HepG2 (cell line): ENCODE measurements around the gene BAMBI. TPM values are rescaled to one million over a fixed set of nuclear protein-coding genes. Genes with fewer than 3 reads are reported as not detected.
A peak's percentile ranks its signal among the peaks of the same experiment; 100 is the strongest.

ENCODE experiments used
- ATAC-seq: fragments of 200-7000 bp; cut with Tn5 transposase; 3 replicates; pipeline ENCODE4 v1.9.1; 2020; ENCODE audit warnings: mild to moderate bottlenecking, moderate library complexity
- BruUV-seq: library from RNA; stranded (reverse); fragments of 400-500 nt; replicated peaks from 2 replicates; lab custom pipeline; 2021; lab: Mats Ljungman, UMichigan
- CTCF ChIA-PET: fragments of 300-600 bp; formaldehyde crosslinking; extraction: SDS; loops from one replicate; lab custom pipeline; 2021; ENCODE audit warnings: low total read pairs, inconsistent platforms, low intra/inter-chr PET ratio; lab: Yijun Ruan, JAX
- POLR2A ChIA-PET: fragments of 350-600 bp; sonication (Branson Sonifier 250); formaldehyde crosslinking; loops from one replicate; lab custom pipeline; 2020; ENCODE audit warnings: antibody characterized with exemption, inconsistent platforms; lab: Yijun Ruan, JAX
- DNase-seq: peaks from one replicate; pipeline ENCODE4 v3.0.0-alpha.2; 2015; ENCODE audit warnings: low spot score
- FAIRE-seq: peaks from 3 replicates; lab custom pipeline; 2011; peaks lifted over from hg19 to GRCh38; lab: Jason Lieb, UNC
- H2AFZ ChIP-seq: one replicate; pipeline ENCODE4 v1.6.1; 2011; ENCODE audit warnings: low read length, inconsistent platforms
- H3K27ac ChIP-seq: fragments of 300-600 bp; 3 replicates; pipeline ENCODE4 v1.8.0; 2011; ENCODE audit warnings: mixed run types, mild to moderate bottlenecking, mixed read lengths, low read length, inconsistent platforms; ENCODE audit not compliant: insufficient read depth; ENCODE audit errors: extremely low read length
- H3K27me3 ChIP-seq, 2 experiments: fragments of 200-600 bp in 1 of 2; 2 replicates in 1 of 2; 3 replicates in 1 of 2; pipeline versions ENCODE4 v1.6.0 to v1.8.0; 2011; ENCODE audit warnings: low read length in 2 of 2, mild to moderate bottlenecking in 2 of 2, moderate library complexity in 2 of 2, inconsistent platforms in 1 of 2; ENCODE audit not compliant: insufficient read depth in 2 of 2, control insufficient read depth in 1 of 2
- H3K36me3 ChIP-seq, 2 experiments: fragments of 200-600 bp in 1 of 2; replicated peaks in 1 of 2; 2 replicates in 1 of 2; 3 replicates in 1 of 2; pipeline versions ENCODE4 v1.5.1 to v1.8.0; 2011; ENCODE audit warnings: low read length in 2 of 2, inconsistent platforms in 1 of 2; ENCODE audit not compliant: insufficient read depth in 2 of 2, control insufficient read depth in 1 of 2
- H3K4me1 ChIP-seq: 2 replicates; pipeline ENCODE4 v1.5.1; 2012; ENCODE audit warnings: low read length, inconsistent platforms; ENCODE audit not compliant: insufficient read depth
- H3K4me2 ChIP-seq: 2 replicates; pipeline ENCODE4 v1.6.0; 2011; ENCODE audit warnings: low read depth, low read length, inconsistent platforms
- H3K4me3 ChIP-seq, 3 experiments: fragments of 200-600 bp in 1 of 3; sonication (generic), shearing (Covaris generic) in 1 of 3; replicated peaks in 1 of 3; 2 replicates each; pipeline ENCODE4 v1.5.1; 2011 to 2016; ENCODE audit warnings: low read length in 3 of 3, inconsistent platforms in 2 of 3, low read depth in 2 of 3, mild to moderate bottlenecking in 2 of 3, control low read depth in 1 of 3, mixed read lengths in 1 of 3; ENCODE audit not compliant: insufficient read depth in 1 of 3
- H3K79me2 ChIP-seq: one replicate; pipeline ENCODE4 v1.6.1; 2011; ENCODE audit warnings: low read length, inconsistent platforms; ENCODE audit not compliant: insufficient read depth
- H3K9ac ChIP-seq: 2 replicates; pipeline ENCODE4 v1.6.0; 2011; ENCODE audit warnings: mild to moderate bottlenecking, low read depth, low read length, inconsistent platforms; ENCODE audit not compliant: insufficient read depth
- H3K9me3 ChIP-seq: 2 replicates; pipeline ENCODE4 v1.5.1; 2012; ENCODE audit warnings: mild to moderate bottlenecking, low read length
- H4K20me1 ChIP-seq: 2 replicates; pipeline ENCODE4 v1.6.0; 2011; ENCODE audit warnings: inconsistent platforms, mild to moderate bottlenecking, low read length, moderate library complexity; ENCODE audit not compliant: insufficient read depth
- ARNTL ChIP-seq: sonication (generic); formaldehyde crosslinking; IDR thresholded peaks from 2 replicates; pipeline ENCODE4 v1.4.0; 2020; ENCODE audit warnings: mild to moderate bottlenecking, missing genetic modification reagents
- CBX5 ChIP-seq: sonication (generic); formaldehyde crosslinking; IDR thresholded peaks from 2 replicates; pipeline ENCODE4 v1.4.0; 2020; ENCODE audit warnings: missing genetic modification reagents, borderline replicate concordance
- CEBPB ChIP-seq: IDR thresholded peaks from 2 replicates; pipeline ENCODE4 v1.6.1; 2011; ENCODE audit warnings: low read depth, low read length, improper control_type of control experiment, borderline replicate concordance
- CEBPG ChIP-seq: IDR thresholded peaks from 2 replicates; pipeline ENCODE4 v1.6.1; 2016
- ESRRA ChIP-seq: sonication (generic); formaldehyde crosslinking; IDR thresholded peaks from 2 replicates; pipeline ENCODE4 v1.5.1; 2020; ENCODE audit warnings: mild to moderate bottlenecking, low read depth, missing genetic modification reagents
- HNF4A ChIP-seq: sonication (generic); formaldehyde crosslinking; IDR thresholded peaks from 2 replicates; pipeline ENCODE4 v1.4.0; 2020; ENCODE audit warnings: missing genetic modification reagents
- HNRNPLL ChIP-seq: fragments of 200-400 bp; formaldehyde crosslinking; IDR thresholded peaks from 2 replicates; pipeline ENCODE4 v1.6.1; 2017; ENCODE audit warnings: mild to moderate bottlenecking, low read depth, low read length; ENCODE audit not compliant: poor library complexity, severe bottlenecking
- NR2C2 ChIP-seq: sonication (generic); formaldehyde crosslinking; IDR thresholded peaks from 2 replicates; pipeline ENCODE4 v1.4.0; 2020; ENCODE audit warnings: missing genetic modification reagents, mild to moderate bottlenecking, moderate library complexity, borderline replicate concordance
- NR2F6 ChIP-seq, 2 experiments: IDR thresholded peaks; 2 replicates each; pipeline ENCODE4 v1.6.1; 2016; ENCODE audit warnings: antibody characterized with exemption in 1 of 2, mild to moderate bottlenecking in 1 of 2
- PAX8 ChIP-seq: sonication (generic); formaldehyde crosslinking; IDR thresholded peaks from 2 replicates; pipeline ENCODE4 v1.8.0; 2022; ENCODE audit warnings: mild to moderate bottlenecking, missing genetic modification reagents, borderline replicate concordance
- RARA ChIP-seq: IDR thresholded peaks from 2 replicates; pipeline ENCODE4 v1.6.1; 2016; ENCODE audit warnings: missing genetic modification reagents, missing compliant biosample characterization
- SOX13 ChIP-seq, 3 experiments: fragments of 450-650 bp in 1 of 3; sonication (generic) in 1 of 3; formaldehyde crosslinking in 1 of 3; IDR thresholded peaks in 2 of 3; conservative IDR thresholded peaks in 1 of 3; 2 replicates each; pipeline versions ENCODE4 v1.5.0 to v1.6.1; 2016 to 2020; ENCODE audit warnings: antibody characterized with exemption in 1 of 3, mild to moderate bottlenecking in 1 of 3, missing compliant biosample characterization in 1 of 3, missing genetic modification reagents in 1 of 3, moderate library complexity in 1 of 3
- YY1 ChIP-seq: IDR thresholded peaks from 2 replicates; pipeline ENCODE4 v1.6.1; 2011; ENCODE audit warnings: low read length, low read depth, moderate library complexity, mild to moderate bottlenecking; ENCODE audit not compliant: insufficient read depth, insufficient replicate concordance
- ZNF335 ChIP-seq: sonication (generic); formaldehyde crosslinking; IDR thresholded peaks from 2 replicates; pipeline ENCODE4 v1.4.0; 2020; ENCODE audit warnings: missing genetic modification reagents
- ZNF883 ChIP-seq: sonication (generic); formaldehyde crosslinking; IDR thresholded peaks from 2 replicates; pipeline ENCODE4 v1.5.1; 2020; ENCODE audit warnings: mild to moderate bottlenecking, missing genetic modification reagents; ENCODE audit errors: not compliant biosample characterization
- WGBS: methylation state at CpG from one replicate; pipeline ENCODE4 v1.1.6; 2017; ENCODE audit warnings: low lambda C conversion rate; 5-methylcytosine and 5-hydroxymethylcytosine counted together
- in situ Hi-C: cut with HindIII; loops from 2 replicates; pipeline ENCODE4 v1.10.0; 2017; ENCODE audit warnings: low pct_unique_long_range_greater_than_20kb; ENCODE audit not compliant: extremely low pct_ligation_motif_present
- intact Hi-C: fragments of 100-400 bp; cut with micrococcal nuclease; formaldehyde crosslinking; loops from one replicate; pipeline ENCODE4 v1.10.0; 2022; ENCODE audit not compliant: unreplicated experiment
- polyA plus RNA-seq, 8 experiments: library from polyadenylated mRNA; depleted of rRNA in 3 of 8; stranded (reverse) in 7 of 8; unstranded in 1 of 8; fragments of >200 nt; fragmentation: Illumina TruSeq in 4 of 8; extraction: Trizol in 4 of 8; gene quantifications; 2 replicates each; pipeline versions ENCODE4 v1.2.1 to v1.2.3, GENCODE V29; 2011 to 2016; ENCODE audit warnings: low read depth in 4 of 8, missing spikeins in 1 of 8, mixed read lengths in 1 of 8; ENCODE audit not compliant: insufficient read depth in 1 of 8
- total RNA-seq, 5 experiments: library from RNA; depleted of rRNA; stranded (reverse); fragments of >200 nt; fragmentation: Illumina TruSeq; extraction: Trizol; gene quantifications; 2 replicates each; pipeline ENCODE4 v1.2.3, GENCODE V29; 2016; ENCODE audit warnings: low read depth in 1 of 5
- TF ChIP-seq, protein P1 (sequence below): IDR thresholded peaks from 2 replicates; pipeline ENCODE4 v1.4.0; 2020; ENCODE audit warnings: mild to moderate bottlenecking, missing genetic modification reagents

The BAMBI gene
- total and polyA plus RNA-seq, 2 of the 13 experiments (the other 11 are each of a cell fraction or from before 2014, with no cell fraction given) = 12.0 to 23.6 TPM

- Histone ChIP-seq H3K9ac (no peak overlapping the region), H3K4me3 (no peak overlapping the region)
- DNase-seq = no peak
- FAIRE-seq = no peak
- in situ Hi-C loops = no loop called here
- TF ChIP-seq YY1 (no peak), ZNF883 (CRISPR knock-in tag) (no peak), CBX5 (CRISPR knock-in tag) (no peak), PAX8 (CRISPR knock-in tag) (no peak), ESRRA (CRISPR knock-in tag) (no peak), HNRNPLL (no peak)
- TF ChIP-seq, all 625 proteins: peak for 0
- CTCF ChIA-PET = no interaction called here
- POLR2A ChIA-PET = no interaction called here
- 72% methylated on average over 4 of the region's 4 CpGs for WGBS
- H3K79me2 ChIP-seq = no peaks in the 10 kb centered on the region
- H3K4me2 ChIP-seq = no peak overlapping the region
- H4K20me1 ChIP-seq = no peaks in the 10 kb centered on the region
- H3K9me3 ChIP-seq = no peaks in the 10 kb centered on the region
- no peaks in the 10 kb centered on the region for H3K27me3 ChIP-seq
- no peak overlapping the region for H3K27ac ChIP-seq
- no peak for ATAC-seq
- H3K36me3 ChIP-seq = no peaks in the 10 kb centered on the region
- H2AFZ ChIP-seq = no peak overlapping the region
- no TSS peak for BruUV-seq
- H3K4me1 ChIP-seq = peaks cover 83% of the 10 kb centered on the region
- intact Hi-C loops = no loop called here
Measured at GRCh38 chr10:28715246-28715645, 37.9 kb downstream of the BAMBI start.

DNA sequence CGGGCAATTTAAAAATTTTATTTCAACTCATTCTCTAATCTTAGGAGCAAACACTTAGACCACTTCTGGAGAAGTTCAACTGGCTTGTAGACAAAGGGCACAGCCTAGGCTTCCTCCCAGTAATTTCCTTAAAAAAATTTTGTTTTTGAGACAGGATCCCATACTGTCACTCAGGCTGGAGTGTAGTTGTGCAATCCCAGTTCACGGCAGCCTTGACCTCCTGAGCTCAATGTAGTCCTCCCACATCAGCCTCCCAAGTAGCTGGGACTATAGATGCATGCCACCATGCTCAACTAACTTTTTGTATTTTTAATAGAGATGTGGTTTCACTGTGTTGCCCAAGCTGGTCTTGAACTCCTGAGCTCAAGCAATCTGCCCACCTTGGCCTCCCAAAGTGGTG, 38.4 kb downstream of the BAMBI start:
- no peak for FAIRE-seq
- in situ Hi-C loops = no loop called here
- peak; percentile 53 for TF ChIP-seq HNF4A (CRISPR knock-in tag)
- peak; percentile 79 for TF ChIP-seq CEBPG
- no peak for TF ChIP-seq ARNTL (CRISPR knock-in tag)
- peak; percentile 41; the same call in 1 of the 2 replicates for TF ChIP-seq NR2C2 (CRISPR knock-in tag)
- TF ChIP-seq NR2F6 (IDR thresholded peaks at IDR 0.05) = peak; percentile 59
- peak; percentile 81 for TF ChIP-seq NR2F6 (CRISPR knock-in tag; IDR thresholded peaks at IDR 0.05)
- TF ChIP-seq SOX13 (IDR thresholded peaks at IDR 0.05) = no peak
- peak in 1 of 2 experiments; percentile 29; a peak in 1 of 4 replicates for TF ChIP-seq SOX13 (CRISPR knock-in tag; conservative IDR thresholded peaks at IDR 0.05 in 1 of 2, IDR thresholded peaks at IDR 0.05 in 1 of 2)
- TF ChIP-seq CEBPB = peak; percentile 79
- TF ChIP-seq, protein P1, sequence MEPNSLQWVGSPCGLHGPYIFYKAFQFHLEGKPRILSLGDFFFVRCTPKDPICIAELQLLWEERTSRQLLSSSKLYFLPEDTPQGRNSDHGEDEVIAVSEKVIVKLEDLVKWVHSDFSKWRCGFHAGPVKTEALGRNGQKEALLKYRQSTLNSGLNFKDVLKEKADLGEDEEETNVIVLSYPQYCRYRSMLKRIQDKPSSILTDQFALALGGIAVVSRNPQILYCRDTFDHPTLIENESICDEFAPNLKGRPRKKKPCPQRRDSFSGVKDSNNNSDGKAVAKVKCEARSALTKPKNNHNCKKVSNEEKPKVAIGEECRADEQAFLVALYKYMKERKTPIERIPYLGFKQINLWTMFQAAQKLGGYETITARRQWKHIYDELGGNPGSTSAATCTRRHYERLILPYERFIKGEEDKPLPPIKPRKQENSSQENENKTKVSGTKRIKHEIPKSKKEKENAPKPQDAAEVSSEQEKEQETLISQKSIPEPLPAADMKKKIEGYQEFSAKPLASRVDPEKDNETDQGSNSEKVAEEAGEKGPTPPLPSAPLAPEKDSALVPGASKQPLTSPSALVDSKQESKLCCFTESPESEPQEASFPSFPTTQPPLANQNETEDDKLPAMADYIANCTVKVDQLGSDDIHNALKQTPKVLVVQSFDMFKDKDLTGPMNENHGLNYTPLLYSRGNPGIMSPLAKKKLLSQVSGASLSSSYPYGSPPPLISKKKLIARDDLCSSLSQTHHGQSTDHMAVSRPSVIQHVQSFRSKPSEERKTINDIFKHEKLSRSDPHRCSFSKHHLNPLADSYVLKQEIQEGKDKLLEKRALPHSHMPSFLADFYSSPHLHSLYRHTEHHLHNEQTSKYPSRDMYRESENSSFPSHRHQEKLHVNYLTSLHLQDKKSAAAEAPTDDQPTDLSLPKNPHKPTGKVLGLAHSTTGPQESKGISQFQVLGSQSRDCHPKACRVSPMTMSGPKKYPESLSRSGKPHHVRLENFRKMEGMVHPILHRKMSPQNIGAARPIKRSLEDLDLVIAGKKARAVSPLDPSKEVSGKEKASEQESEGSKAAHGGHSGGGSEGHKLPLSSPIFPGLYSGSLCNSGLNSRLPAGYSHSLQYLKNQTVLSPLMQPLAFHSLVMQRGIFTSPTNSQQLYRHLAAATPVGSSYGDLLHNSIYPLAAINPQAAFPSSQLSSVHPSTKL (CRISPR knock-in tag) = peak; percentile 53; the same call in 1 of the 2 replicates
- TF ChIP-seq RARA (CRISPR knock-in tag) = peak; percentile 81
- no peak for TF ChIP-seq ZNF335

More for the DNA sequence above, 38.4 kb downstream of the BAMBI start:
- Histone ChIP-seq H4K20me1 (no peaks in the 10 kb centered on the region), H3K4me1 (peaks cover 78% of the 10 kb centered on the region), H3K4me2 (no peak overlapping the region), H3K9me3 (no peaks in the 10 kb centered on the region), H3K4me3 (no peak overlapping the region), H3K79me2 (no peaks in the 10 kb centered on the region), H3K36me3 (no peaks in the 10 kb centered on the region), H3K27me3 (no peaks in the 10 kb centered on the region), H3K9ac (no peak overlapping the region), H2AFZ (no peak overlapping the region), H3K27ac (no peak overlapping the region)
- BruUV-seq = no TSS peak
- ATAC-seq (no peak), DNase-seq (peak; percentile 23)
- ChIA-PET POLR2A (no interaction called here), CTCF (no interaction called here)
- intact Hi-C loops = no loop called here
- WGBS = 52% methylated on average over 2 of the region's 2 CpGs
